ENCODE data around the gene PLAU.

The PLAU gene

GRCh38 chr10:73910764-73911552, at the start of gene PLAU:
PLAU (plus strand) TSS chr10:73911132; CDS start chr10:73911556, 424 bp downstream.
- H3K9me3 ChIP-seq (ENCODE audit: control insufficient read depth in 2 of 2, low read length in 2 of 2): no peaks in the 10 kb centered on the region
- no peak within 1 kb of the TSS for H3K27ac ChIP-seq (ENCODE audit: low read length)
- peaks cover 2 to 7% of the 10 kb centered on the region in 2 donors for H3K36me3 ChIP-seq (ENCODE audit: control insufficient read depth in 2 of 2, insufficient read depth in 2 of 2, low read length in 2 of 2)
- H3K9ac ChIP-seq (ENCODE audit: low read length in 2 of 2): peak within 1 kb of the TSS; percentile 49 to 55
- peaks cover 45% of the 10 kb centered on the region for H3K4me1 ChIP-seq (ENCODE audit: control insufficient read depth, insufficient read depth, low read length)
- peaks cover 4 to 5% of the 10 kb centered on the region in 2 donors for H3K27me3 ChIP-seq (ENCODE audit: control insufficient read depth in 1 of 2, insufficient read depth in 2 of 2, low read length in 2 of 2)
- peak within 1 kb of the TSS; percentile 54 to 79 for H3K4me3 ChIP-seq (ENCODE audit: low read length in 2 of 2)

- Histone ChIP-seq H3K9ac (ENCODE audit: low read length in 2 of 2) (no peak overlapping the region), H3K27ac (ENCODE audit: low read length) (no peak overlapping the region), H3K27me3 (ENCODE audit: control insufficient read depth in 1 of 2, insufficient read depth in 2 of 2, low read length in 2 of 2) (no peaks in the 10 kb centered on the region), H3K36me3 (ENCODE audit: control insufficient read depth in 2 of 2, insufficient read depth in 2 of 2, low read length in 2 of 2) (peaks cover 32 to 35% of the 10 kb centered on the region in 2 donors), H3K4me3 (ENCODE audit: low read length in 2 of 2) (no peak overlapping the region), H3K9me3 (ENCODE audit: control insufficient read depth in 2 of 2, low read length in 2 of 2) (no peaks in the 10 kb centered on the region), H3K4me1 (ENCODE audit: control insufficient read depth, insufficient read depth, low read length) (peaks cover 94% of the 10 kb centered on the region)
Observed at GRCh38 chr10:73862011-73862410, 48.9 kb upstream of the PLAU start.

GRCh38 chr10:73863039-73863817, 47.7 kb upstream of the PLAU start:
- no peaks in the 10 kb centered on the region for H3K27me3 ChIP-seq (ENCODE audit: control insufficient read depth in 1 of 2, insufficient read depth in 2 of 2, low read length in 2 of 2)
- no peak overlapping the region for H3K9ac ChIP-seq (ENCODE audit: low read length in 2 of 2)
- peak overlapping the region in 1 of 2 donors; percentile 22 for H3K4me3 ChIP-seq (ENCODE audit: low read length in 2 of 2)
- no peaks in the 10 kb centered on the region for H3K9me3 ChIP-seq (ENCODE audit: control insufficient read depth in 2 of 2, low read length in 2 of 2)
- H3K36me3 ChIP-seq (ENCODE audit: control insufficient read depth in 2 of 2, insufficient read depth in 2 of 2, low read length in 2 of 2): peaks cover 35 to 36% of the 10 kb centered on the region in 2 donors
- H3K4me1 ChIP-seq (ENCODE audit: control insufficient read depth, insufficient read depth, low read length): peaks cover 94% of the 10 kb centered on the region
- H3K27ac ChIP-seq (ENCODE audit: low read length): peak overlapping the region; percentile 58

GRCh38 chr10:73864229-73864628, 46.7 kb upstream of the PLAU start:
- Histone ChIP-seq H3K4me3 (ENCODE audit: low read length in 2 of 2) (no peak overlapping the region), H3K9ac (ENCODE audit: low read length in 2 of 2) (no peak overlapping the region), H3K36me3 (ENCODE audit: control insufficient read depth in 2 of 2, insufficient read depth in 2 of 2, low read length in 2 of 2) (peaks cover 31 to 33% of the 10 kb centered on the region in 2 donors), H3K9me3 (ENCODE audit: control insufficient read depth in 2 of 2, low read length in 2 of 2) (no peaks in the 10 kb centered on the region), H3K27ac (ENCODE audit: low read length) (peak overlapping the region; percentile 58), H3K27me3 (ENCODE audit: control insufficient read depth in 1 of 2, insufficient read depth in 2 of 2, low read length in 2 of 2) (no peaks in the 10 kb centered on the region), H3K4me1 (ENCODE audit: control insufficient read depth, insufficient read depth, low read length) (peaks cover 95% of the 10 kb centered on the region)

GRCh38 chr10:73865107-73865458, 45.8 kb upstream of the PLAU start:
- H3K27ac ChIP-seq (ENCODE audit: low read length): peak overlapping the region; percentile 58

GRCh38 chr10:73865459-73866442, 45.2 kb upstream of the PLAU start:
- Histone ChIP-seq H3K9me3 (ENCODE audit: control insufficient read depth in 2 of 2, low read length in 2 of 2) (no peaks in the 10 kb centered on the region), H3K27me3 (ENCODE audit: control insufficient read depth in 1 of 2, insufficient read depth in 2 of 2, low read length in 2 of 2) (no peaks in the 10 kb centered on the region), H3K27ac (ENCODE audit: low read length) (peak overlapping the region; percentile 76), H3K4me1 (ENCODE audit: control insufficient read depth, insufficient read depth, low read length) (peaks cover 95% of the 10 kb centered on the region), H3K4me3 (ENCODE audit: low read length in 2 of 2) (peak overlapping the region in 1 of 2 donors; percentile 47), H3K9ac (ENCODE audit: low read length in 2 of 2) (no peak overlapping the region), H3K36me3 (ENCODE audit: control insufficient read depth in 2 of 2, insufficient read depth in 2 of 2, low read length in 2 of 2) (peaks cover 27 to 29% of the 10 kb centered on the region in 2 donors)

More at GRCh38 chr10:73865107-73865458, 45.8 kb upstream of the PLAU start:
- peaks cover 94% of the 10 kb centered on the region for H3K4me1 ChIP-seq (ENCODE audit: control insufficient read depth, insufficient read depth, low read length)
- H3K36me3 ChIP-seq (ENCODE audit: control insufficient read depth in 2 of 2, insufficient read depth in 2 of 2, low read length in 2 of 2): peaks cover 29 to 30% of the 10 kb centered on the region in 2 donors
- H3K27me3 ChIP-seq (ENCODE audit: control insufficient read depth in 1 of 2, insufficient read depth in 2 of 2, low read length in 2 of 2): no peaks in the 10 kb centered on the region
- no peak overlapping the region for H3K9ac ChIP-seq (ENCODE audit: low read length in 2 of 2)
- no peak overlapping the region for H3K4me3 ChIP-seq (ENCODE audit: low read length in 2 of 2)
- no peaks in the 10 kb centered on the region for H3K9me3 ChIP-seq (ENCODE audit: control insufficient read depth in 2 of 2, low read length in 2 of 2)

- Histone ChIP-seq H3K36me3 (ENCODE audit: control insufficient read depth in 2 of 2, insufficient read depth in 2 of 2, low read length in 2 of 2) (peaks cover 31 to 34% of the 10 kb centered on the region in 2 donors), H3K4me3 (ENCODE audit: low read length in 2 of 2) (peak overlapping the region; percentile 40 to 54), H3K9ac (ENCODE audit: low read length in 2 of 2) (peak overlapping the region in 1 of 2 donors; percentile 58), H3K27me3 (ENCODE audit: control insufficient read depth in 1 of 2, insufficient read depth in 2 of 2, low read length in 2 of 2) (no peaks in the 10 kb centered on the region), H3K9me3 (ENCODE audit: control insufficient read depth in 2 of 2, low read length in 2 of 2) (no peaks in the 10 kb centered on the region), H3K4me1 (ENCODE audit: control insufficient read depth, insufficient read depth, low read length) (peaks cover 97% of the 10 kb centered on the region), H3K27ac (ENCODE audit: low read length) (peak overlapping the region; percentile 76)
Observed at GRCh38 chr10:73866621-73867020, 44.3 kb upstream of the PLAU start.

- H3K9me3 ChIP-seq (ENCODE audit: control insufficient read depth in 2 of 2, low read length in 2 of 2): no peaks in the 10 kb centered on the region
- peak overlapping the region; percentile 49 to 58 for H3K9ac ChIP-seq (ENCODE audit: low read length in 2 of 2)
- H3K4me3 ChIP-seq (ENCODE audit: low read length in 2 of 2): peak overlapping the region; percentile 40 to 54
- H3K27ac ChIP-seq (ENCODE audit: low read length): peak overlapping the region; percentile 76
- H3K4me1 ChIP-seq (ENCODE audit: control insufficient read depth, insufficient read depth, low read length): peaks cover 98% of the 10 kb centered on the region
- no peaks in the 10 kb centered on the region for H3K27me3 ChIP-seq (ENCODE audit: control insufficient read depth in 1 of 2, insufficient read depth in 2 of 2, low read length in 2 of 2)
- peaks cover 27 to 37% of the 10 kb centered on the region in 2 donors for H3K36me3 ChIP-seq (ENCODE audit: control insufficient read depth in 2 of 2, insufficient read depth in 2 of 2, low read length in 2 of 2)
Observed at GRCh38 chr10:73867126-73867807, 43.7 kb upstream of the PLAU start.

GRCh38 chr10:73867871-73868631, 42.9 kb upstream of the PLAU start:
- H3K4me3 ChIP-seq (ENCODE audit: low read length in 2 of 2): peak overlapping the region; percentile 36 to 54
- peak overlapping the region; percentile 36 to 49 for H3K9ac ChIP-seq (ENCODE audit: low read length in 2 of 2)
- H3K9me3 ChIP-seq (ENCODE audit: control insufficient read depth in 2 of 2, low read length in 2 of 2): no peaks in the 10 kb centered on the region
- peaks cover 98% of the 10 kb centered on the region for H3K4me1 ChIP-seq (ENCODE audit: control insufficient read depth, insufficient read depth, low read length)
- no peaks in the 10 kb centered on the region for H3K27me3 ChIP-seq (ENCODE audit: control insufficient read depth in 1 of 2, insufficient read depth in 2 of 2, low read length in 2 of 2)
- H3K36me3 ChIP-seq (ENCODE audit: control insufficient read depth in 2 of 2, insufficient read depth in 2 of 2, low read length in 2 of 2): peaks cover 27 to 37% of the 10 kb centered on the region in 2 donors
- peak overlapping the region; percentile 76 for H3K27ac ChIP-seq (ENCODE audit: low read length)
